HL-60 (cell line): ENCODE data around the gene DCAF11.

Source experiments
- CTCF ChIP-seq: IDR thresholded peaks from one replicate; pipeline ENCODE4 v1.5.1; 2011; ENCODE audit warnings: low read length, control low read depth, inconsistent platforms; ENCODE audit not compliant: insufficient read depth
- POLR2AphosphoS5 ChIP-seq: IDR thresholded peaks from 2 replicates; pipeline ENCODE4 v1.6.1; 2012; ENCODE audit warnings: low read depth
- REST ChIP-seq: IDR thresholded peaks from 2 replicates; pipeline ENCODE4 v1.6.1; 2012; ENCODE audit warnings: low read depth; ENCODE audit not compliant: insufficient replicate concordance

GRCh38 chr14:24143511-24143910 is 28.9 kb downstream of the DCAF11 start:
- no peak for TF ChIP-seq CTCF
- TF ChIP-seq REST = no peak
- no peak for TF ChIP-seq POLR2AphosphoS5
